HepG2 (cell line): ENCODE results near the gene GNAL. TPM values are rescaled to one million over a fixed set of nuclear protein-coding genes. Genes with fewer than 3 reads are reported as not detected.

Experiments used
- ARID2 ChIP-seq: sonication (generic); formaldehyde crosslinking; IDR thresholded peaks from 2 replicates; pipeline ENCODE4 v1.8.1; 2022; ENCODE audit warnings: mild to moderate bottlenecking, missing genetic modification reagents, borderline replicate concordance
- ATRX ChIP-seq: sonication (generic); formaldehyde crosslinking; IDR thresholded peaks from 2 replicates; pipeline ENCODE4 v1.4.0; 2020; ENCODE audit warnings: missing genetic modification reagents, borderline replicate concordance
- ETV5 ChIP-seq: IDR thresholded peaks from 2 replicates; pipeline ENCODE4 v1.6.1; 2018; ENCODE audit warnings: missing biosample characterization, missing genetic modification reagents, inconsistent platforms, borderline replicate concordance
- NBN ChIP-seq: fragments of 450-650 bp; conservative IDR thresholded peaks from 2 replicates; pipeline ENCODE4 v1.6.1; 2017
- NR2F1 ChIP-seq, 2 experiments: fragments of 450-650 bp in 1 of 2; formaldehyde crosslinking in 1 of 2; IDR thresholded peaks; 2 replicates each; pipeline versions ENCODE4 v1.5.0 to v1.6.1; 2016 to 2020; ENCODE audit warnings: mild to moderate bottlenecking in 1 of 2, missing compliant biosample characterization in 1 of 2, missing genetic modification reagents in 1 of 2, moderate library complexity in 1 of 2
- NRL ChIP-seq: sonication (generic); formaldehyde crosslinking; IDR thresholded peaks from 2 replicates; pipeline ENCODE4 v1.5.0; 2020; ENCODE audit warnings: missing genetic modification reagents, mild to moderate bottlenecking, moderate library complexity, borderline replicate concordance
- POLR2G ChIP-seq: fragments of 200-400 bp; formaldehyde crosslinking; IDR thresholded peaks from 2 replicates; pipeline ENCODE4 v1.6.1; 2018; ENCODE audit warnings: mild to moderate bottlenecking, low read depth, low read length, moderate library complexity
- RARA ChIP-seq: IDR thresholded peaks from 2 replicates; pipeline ENCODE4 v1.6.1; 2016; ENCODE audit warnings: missing genetic modification reagents, missing compliant biosample characterization
- RFX5 ChIP-seq: IDR thresholded peaks from 2 replicates; pipeline ENCODE4 v1.6.1; 2011; ENCODE audit warnings: low read depth, low read length, improper control_type of control experiment
- SAP130 ChIP-seq: IDR thresholded peaks from 2 replicates; pipeline ENCODE4 v1.6.1; 2016; ENCODE audit warnings: low read depth
- SSRP1 ChIP-seq: IDR thresholded peaks from 2 replicates; pipeline ENCODE4 v1.6.1; 2016; ENCODE audit warnings: control low read depth
- STAT5B ChIP-seq: sonication (generic); formaldehyde crosslinking; IDR thresholded peaks from 2 replicates; pipeline ENCODE4 v1.4.0; 2020; ENCODE audit warnings: missing genetic modification reagents
- TMF1 ChIP-seq: sonication (generic); formaldehyde crosslinking; IDR thresholded peaks from 2 replicates; pipeline ENCODE4 v1.8.1; 2022; ENCODE audit warnings: low read depth, missing genetic modification reagents
- ZBTB20 ChIP-seq: sonication (generic); formaldehyde crosslinking; IDR thresholded peaks from 2 replicates; pipeline ENCODE4 v1.8.1; 2023; ENCODE audit warnings: missing genetic modification reagents, low read depth, mild to moderate bottlenecking, borderline replicate concordance
- ZNF10 ChIP-seq: sonication (generic); formaldehyde crosslinking; IDR thresholded peaks from 2 replicates; pipeline ENCODE4 v1.4.0; 2020; ENCODE audit warnings: mild to moderate bottlenecking, low read depth, missing genetic modification reagents, borderline replicate concordance
- ZNF101 ChIP-seq: sonication (generic); formaldehyde crosslinking; IDR thresholded peaks from 2 replicates; pipeline ENCODE4 v1.4.0; 2020; ENCODE audit warnings: mild to moderate bottlenecking, low read depth, missing genetic modification reagents, borderline replicate concordance
- ZNF124 ChIP-seq: sonication (generic); formaldehyde crosslinking; IDR thresholded peaks from 2 replicates; pipeline ENCODE4 v1.4.0; 2020; ENCODE audit warnings: missing genetic modification reagents
- ZNF160 ChIP-seq: sonication (generic); formaldehyde crosslinking; IDR thresholded peaks from 2 replicates; pipeline ENCODE4 v1.8.0; 2022; ENCODE audit warnings: mild to moderate bottlenecking, inconsistent platforms, missing genetic modification reagents
- ZNF546 ChIP-seq: sonication (generic); formaldehyde crosslinking; conservative IDR thresholded peaks from 2 replicates; pipeline ENCODE4 v1.8.1; 2023; ENCODE audit warnings: mild to moderate bottlenecking, missing genetic modification reagents
- ZNF746 ChIP-seq: sonication (generic); formaldehyde crosslinking; IDR thresholded peaks from 2 replicates; pipeline ENCODE4 v1.8.0; 2022; ENCODE audit warnings: mild to moderate bottlenecking, missing genetic modification reagents
- ZSCAN21 ChIP-seq: sonication (generic); formaldehyde crosslinking; IDR thresholded peaks from 2 replicates; pipeline ENCODE4 v1.8.0; 2022; ENCODE audit warnings: mild to moderate bottlenecking, missing genetic modification reagents, moderate library complexity, borderline replicate concordance
- polyA plus RNA-seq, 8 experiments: library from polyadenylated mRNA; depleted of rRNA in 3 of 8; stranded (reverse) in 7 of 8; unstranded in 1 of 8; fragments of >200 nt; fragmentation: Illumina TruSeq in 4 of 8; extraction: Trizol in 4 of 8; gene quantifications; 2 replicates each; pipeline versions ENCODE4 v1.2.1 to v1.2.3, GENCODE V29; 2011 to 2016; ENCODE audit warnings: low read depth in 4 of 8, missing spikeins in 1 of 8, mixed read lengths in 1 of 8; ENCODE audit not compliant: insufficient read depth in 1 of 8
- total RNA-seq, 5 experiments: library from RNA; depleted of rRNA; stranded (reverse); fragments of >200 nt; fragmentation: Illumina TruSeq; extraction: Trizol; gene quantifications; 2 replicates each; pipeline ENCODE4 v1.2.3, GENCODE V29; 2016; ENCODE audit warnings: low read depth in 1 of 5
- TF ChIP-seq, protein P1 (sequence below): sonication (generic); formaldehyde crosslinking; IDR thresholded peaks from 2 replicates; pipeline ENCODE4 v1.4.0; 2020; ENCODE audit warnings: missing genetic modification reagents
- TF ChIP-seq, protein P2 (sequence below): sonication (generic); formaldehyde crosslinking; IDR thresholded peaks from 2 replicates; pipeline ENCODE4 v1.5.1; 2020; ENCODE audit warnings: mild to moderate bottlenecking, missing genetic modification reagents, moderate library complexity
- TF ChIP-seq, protein P3 (sequence below): sonication (generic); formaldehyde crosslinking; IDR thresholded peaks from 2 replicates; pipeline ENCODE4 v1.9.0; 2021; ENCODE audit warnings: missing genetic modification reagents, mild to moderate bottlenecking, borderline replicate concordance

Gene GNAL
- total and polyA plus RNA-seq, 2 of the 13 experiments (the other 11 are each of a cell fraction or from before 2014, with no cell fraction given), result 0.87 to 1.4 TPM

DNA sequence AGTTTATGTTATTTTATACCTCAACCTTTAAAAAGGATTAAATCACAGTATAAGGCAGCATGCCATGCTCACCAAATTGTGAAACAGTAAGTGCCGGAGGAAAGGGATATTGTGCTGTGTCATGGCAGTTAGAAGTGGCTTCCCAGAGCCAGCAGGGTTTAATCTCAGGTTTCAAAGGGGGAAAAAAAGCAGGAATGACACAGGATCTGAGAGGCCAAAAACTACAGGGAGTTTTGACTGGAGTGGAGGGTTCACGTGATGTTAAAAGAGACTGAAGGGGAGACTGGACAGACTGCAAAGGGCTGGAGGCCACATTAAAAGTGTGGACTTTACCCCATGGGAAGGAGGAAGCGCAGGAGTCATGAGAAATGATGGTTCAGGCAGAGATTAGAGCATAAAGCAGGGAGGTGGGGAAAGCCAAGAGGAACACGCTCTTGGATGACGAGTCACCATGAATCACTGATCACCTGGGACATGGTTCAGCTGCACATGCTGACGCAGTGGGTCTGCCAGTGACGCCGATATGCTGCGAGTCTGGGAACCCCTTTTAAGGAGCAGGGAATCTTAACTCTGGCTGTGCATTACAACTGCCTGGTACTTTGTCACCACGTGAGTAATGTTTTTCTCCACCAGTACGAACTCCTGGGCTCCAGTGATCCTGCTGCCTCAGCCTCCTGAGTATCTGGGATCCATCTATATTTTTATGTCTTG is 168.3 kb downstream of the GNAL start (continued):
- TF ChIP-seq NRL (CRISPR knock-in tag) (no peak), RARA (CRISPR knock-in tag) (peak; percentile 46; the same call in 1 of the 2 replicates), ARID2 (CRISPR knock-in tag) (no peak), ETV5 (peak; percentile 50; the same call in 1 of the 2 replicates), ZNF546 (no peak), ZNF124 (0 out of 2 replicates have a peak, but pooled peaks have one; percentile 42), TMF1 (CRISPR knock-in tag) (no peak), RFX5 (no peak; the same call in 1 of the 2 replicates), ZNF101 (CRISPR knock-in tag) (no peak), ZNF160 (CRISPR knock-in tag) (no peak), ATRX (no peak), SAP130 (peak; percentile 74), SSRP1 (CRISPR knock-in tag) (no peak), NBN (no peak), ZBTB20 (no peak; the same call in 1 of the 2 replicates), STAT5B (CRISPR knock-in tag) (no peak), ZNF10 (CRISPR knock-in tag) (no peak), ZSCAN21 (CRISPR knock-in tag) (peak; percentile 46; the same call in 1 of the 2 replicates), POLR2G (peak; percentile 69), NR2F1 (CRISPR knock-in tag; IDR thresholded peaks at IDR 0.05) (peak in 1 of 2 experiments; percentile 9; a peak in 1 of 4 replicates), ZNF746 (CRISPR knock-in tag) (0 out of 2 replicates have a peak, but pooled peaks have one; percentile 37)
- TF ChIP-seq, protein P1, sequence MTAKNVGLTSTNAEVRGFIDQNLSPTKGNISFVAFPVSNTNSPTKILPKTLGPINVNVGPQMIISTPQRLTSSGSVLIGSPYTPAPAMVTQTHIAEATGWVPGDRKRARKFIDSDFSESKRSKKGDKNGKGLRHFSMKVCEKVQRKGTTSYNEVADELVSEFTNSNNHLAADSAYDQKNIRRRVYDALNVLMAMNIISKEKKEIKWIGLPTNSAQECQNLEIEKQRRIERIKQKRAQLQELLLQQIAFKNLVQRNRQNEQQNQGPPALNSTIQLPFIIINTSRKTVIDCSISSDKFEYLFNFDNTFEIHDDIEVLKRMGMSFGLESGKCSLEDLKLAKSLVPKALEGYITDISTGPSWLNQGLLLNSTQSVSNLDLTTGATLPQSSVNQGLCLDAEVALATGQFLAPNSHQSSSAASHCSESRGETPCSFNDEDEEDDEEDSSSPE (CRISPR knock-in tag), result no peak
- TF ChIP-seq, protein P2, sequence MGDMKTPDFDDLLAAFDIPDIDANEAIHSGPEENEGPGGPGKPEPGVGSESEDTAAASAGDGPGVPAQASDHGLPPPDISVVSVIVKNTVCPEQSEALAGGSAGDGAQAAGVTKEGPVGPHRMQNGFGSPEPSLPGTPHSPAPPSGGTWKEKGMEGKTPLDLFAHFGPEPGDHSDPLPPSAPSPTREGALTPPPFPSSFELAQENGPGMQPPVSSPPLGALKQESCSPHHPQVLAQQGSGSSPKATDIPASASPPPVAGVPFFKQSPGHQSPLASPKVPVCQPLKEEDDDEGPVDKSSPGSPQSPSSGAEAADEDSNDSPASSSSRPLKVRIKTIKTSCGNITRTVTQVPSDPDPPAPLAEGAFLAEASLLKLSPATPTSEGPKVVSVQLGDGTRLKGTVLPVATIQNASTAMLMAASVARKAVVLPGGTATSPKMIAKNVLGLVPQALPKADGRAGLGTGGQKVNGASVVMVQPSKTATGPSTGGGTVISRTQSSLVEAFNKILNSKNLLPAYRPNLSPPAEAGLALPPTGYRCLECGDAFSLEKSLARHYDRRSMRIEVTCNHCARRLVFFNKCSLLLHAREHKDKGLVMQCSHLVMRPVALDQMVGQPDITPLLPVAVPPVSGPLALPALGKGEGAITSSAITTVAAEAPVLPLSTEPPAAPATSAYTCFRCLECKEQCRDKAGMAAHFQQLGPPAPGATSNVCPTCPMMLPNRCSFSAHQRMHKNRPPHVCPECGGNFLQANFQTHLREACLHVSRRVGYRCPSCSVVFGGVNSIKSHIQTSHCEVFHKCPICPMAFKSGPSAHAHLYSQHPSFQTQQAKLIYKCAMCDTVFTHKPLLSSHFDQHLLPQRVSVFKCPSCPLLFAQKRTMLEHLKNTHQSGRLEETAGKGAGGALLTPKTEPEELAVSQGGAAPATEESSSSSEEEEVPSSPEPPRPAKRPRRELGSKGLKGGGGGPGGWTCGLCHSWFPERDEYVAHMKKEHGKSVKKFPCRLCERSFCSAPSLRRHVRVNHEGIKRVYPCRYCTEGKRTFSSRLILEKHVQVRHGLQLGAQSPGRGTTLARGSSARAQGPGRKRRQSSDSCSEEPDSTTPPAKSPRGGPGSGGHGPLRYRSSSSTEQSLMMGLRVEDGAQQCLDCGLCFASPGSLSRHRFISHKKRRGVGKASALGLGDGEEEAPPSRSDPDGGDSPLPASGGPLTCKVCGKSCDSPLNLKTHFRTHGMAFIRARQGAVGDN, result peak; percentile 56; the same call in 1 of the 2 replicates
- TF ChIP-seq, protein P3, sequence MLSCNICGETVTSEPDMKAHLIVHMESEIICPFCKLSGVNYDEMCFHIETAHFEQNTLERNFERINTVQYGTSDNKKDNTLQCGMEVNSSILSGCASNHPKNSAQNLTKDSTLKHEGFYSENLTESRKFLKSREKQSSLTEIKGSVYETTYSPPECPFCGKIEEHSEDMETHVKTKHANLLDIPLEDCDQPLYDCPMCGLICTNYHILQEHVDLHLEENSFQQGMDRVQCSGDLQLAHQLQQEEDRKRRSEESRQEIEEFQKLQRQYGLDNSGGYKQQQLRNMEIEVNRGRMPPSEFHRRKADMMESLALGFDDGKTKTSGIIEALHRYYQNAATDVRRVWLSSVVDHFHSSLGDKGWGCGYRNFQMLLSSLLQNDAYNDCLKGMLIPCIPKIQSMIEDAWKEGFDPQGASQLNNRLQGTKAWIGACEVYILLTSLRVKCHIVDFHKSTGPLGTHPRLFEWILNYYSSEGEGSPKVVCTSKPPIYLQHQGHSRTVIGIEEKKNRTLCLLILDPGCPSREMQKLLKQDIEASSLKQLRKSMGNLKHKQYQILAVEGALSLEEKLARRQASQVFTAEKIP (CRISPR knock-in tag), result no peak
